Posterior vena cava (tissue), 2 donors: Measurements from ENCODE around the gene ARHGAP6. TPM values are rescaled to one million over a fixed set of nuclear protein-coding genes. Genes with fewer than 3 reads are reported as not detected.

Experiments
- DNase-seq: peaks from one replicate; pipeline ENCODE4 v3.0.0-alpha.2; 2020; ENCODE audit warnings: low spot score
- intact Hi-C, 2 donors: fragments of 100-400 bp; cut with DNase I; formaldehyde crosslinking; loops; one replicate each; pipeline versions ENCODE4 v1.14.1 to v1.14.2; 2022 to 2023
- total RNA-seq, 2 donors: library from RNA; stranded (reverse); fragmentation: NEBNext Ultra II Directional; extraction: Animal tissue kit (Norgen Biotek cat#: 25700); gene quantifications; one replicate each; pipeline ENCODE4 v1.2.1, GENCODE V29; 2021
- donor health status: DM: yes; HTN: yes; CAD: no.
- donor health status: DM: yes; HTN: yes; CAD: no.

The ARHGAP6 gene
- total RNA-seq, 2 donors from 2014 or later = 19.6 to 20.2 TPM

GRCh38 chrX:11478911-11479310 is 186.8 kb downstream of the ARHGAP6 start:
- intact Hi-C loops = no loop called here

GRCh38 chrX:11478026-11478425 is 187.7 kb downstream of the ARHGAP6 start:
- DNase-seq = no peak
- intact Hi-C loops = no loop called here

More at GRCh38 chrX:11478911-11479310, 186.8 kb downstream of the ARHGAP6 start:
- no peak for DNase-seq

GRCh38 chrX:11474576-11474975 is 191.1 kb downstream of the ARHGAP6 start:
- no peak for DNase-seq

GRCh38 chrX:11474021-11474420 is 191.7 kb downstream of the ARHGAP6 start:
- DNase-seq = no peak
- intact Hi-C loops = no loop called here

More at GRCh38 chrX:11474576-11474975, 191.1 kb downstream of the ARHGAP6 start:
- intact Hi-C loops = no loop called here

GRCh38 chrX:11472879-11473278 is 192.8 kb downstream of the ARHGAP6 start:
- no peak for DNase-seq
- intact Hi-C loops = no loop called here

GRCh38 chrX:11472381-11472780 is 193.3 kb downstream of the ARHGAP6 start:
- DNase-seq = no peak
- intact Hi-C loops = no loop called here

- DNase-seq = no peak
- intact Hi-C loops = no loop called here
These were observed 195.3 kb downstream of the ARHGAP6 start for GRCh38 chrX:11470250-11470974.

GRCh38 chrX:11465648-11466411 is 199.9 kb downstream of the ARHGAP6 start:
- DNase-seq = no peak
- intact Hi-C loops = no loop called here

- no peak for DNase-seq
- intact Hi-C loops = no loop called here
These were observed 200.8 kb downstream of the ARHGAP6 start for GRCh38 chrX:11464836-11465463.

GRCh38 chrX:11464380-11464779 is 201.3 kb downstream of the ARHGAP6 start:
- intact Hi-C loops = no loop called here
- DNase-seq = no peak

GRCh38 chrX:11462648-11463047 is 203.1 kb downstream of the ARHGAP6 start:
- no peak for DNase-seq
- intact Hi-C loops = no loop called here

- intact Hi-C loops = no loop called here
- no peak for DNase-seq
These were observed 203.6 kb downstream of the ARHGAP6 start for GRCh38 chrX:11462136-11462535.

GRCh38 chrX:11461201-11462001 is 204.3 kb downstream of the ARHGAP6 start:
- intact Hi-C loops = no loop called here
- no peak for DNase-seq

GRCh38 chrX:11460347-11460746 is 205.4 kb downstream of the ARHGAP6 start:
- intact Hi-C loops = no loop called here
- DNase-seq = no peak

GRCh38 chrX:11458170-11458569 is 207.6 kb downstream of the ARHGAP6 start:
- no peak for DNase-seq
- intact Hi-C loops = no loop called here

GRCh38 chrX:11451151-11451550 is 214.6 kb downstream of the ARHGAP6 start:
- no peak for DNase-seq

GRCh38 chrX:11450354-11450753 is 215.4 kb downstream of the ARHGAP6 start:
- intact Hi-C loops = no loop called here
- DNase-seq = no peak

More at GRCh38 chrX:11451151-11451550, 214.6 kb downstream of the ARHGAP6 start:
- intact Hi-C loops = no loop called here

GRCh38 chrX:11449613-11450012 is 216.1 kb downstream of the ARHGAP6 start:
- DNase-seq = no peak
- intact Hi-C loops = no loop called here

GRCh38 chrX:11447418-11447817 is 218.3 kb downstream of the ARHGAP6 start:
- no peak for DNase-seq
- intact Hi-C loops = no loop called here
